ENCODE data around the gene IZUMO2. TPM values are rescaled to one million over a fixed set of nuclear protein-coding genes. Genes with fewer than 3 reads are reported as not detected.

The IZUMO2 gene
- total RNA-seq, result not detected in 2 replicates

DNA sequence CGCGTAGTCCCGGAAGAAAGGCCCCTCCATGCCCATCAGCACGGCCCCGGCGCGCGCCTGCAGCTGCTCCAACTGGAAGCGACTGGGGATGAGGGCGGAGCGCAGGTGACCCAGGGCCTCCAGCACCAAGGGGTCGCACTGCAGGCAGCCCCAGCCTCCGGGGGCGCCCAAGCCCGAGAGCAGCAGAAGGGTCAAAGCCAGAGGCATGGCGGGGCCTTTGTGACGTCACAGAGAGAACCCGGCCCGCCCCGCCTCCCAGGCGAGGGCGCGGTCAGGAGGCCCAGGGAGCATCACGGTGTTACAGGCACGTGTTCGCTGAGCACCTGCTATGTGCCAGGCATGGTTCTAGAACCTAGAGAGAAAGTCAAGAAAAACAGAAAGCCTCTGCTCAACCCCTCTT is at the start of gene IZUMO2:
Gene IZUMO2 (minus strand): TSS at position 294 of the 400 bp plus-strand sequence. CDS start 87 bp downstream, at position 207.

DNA sequence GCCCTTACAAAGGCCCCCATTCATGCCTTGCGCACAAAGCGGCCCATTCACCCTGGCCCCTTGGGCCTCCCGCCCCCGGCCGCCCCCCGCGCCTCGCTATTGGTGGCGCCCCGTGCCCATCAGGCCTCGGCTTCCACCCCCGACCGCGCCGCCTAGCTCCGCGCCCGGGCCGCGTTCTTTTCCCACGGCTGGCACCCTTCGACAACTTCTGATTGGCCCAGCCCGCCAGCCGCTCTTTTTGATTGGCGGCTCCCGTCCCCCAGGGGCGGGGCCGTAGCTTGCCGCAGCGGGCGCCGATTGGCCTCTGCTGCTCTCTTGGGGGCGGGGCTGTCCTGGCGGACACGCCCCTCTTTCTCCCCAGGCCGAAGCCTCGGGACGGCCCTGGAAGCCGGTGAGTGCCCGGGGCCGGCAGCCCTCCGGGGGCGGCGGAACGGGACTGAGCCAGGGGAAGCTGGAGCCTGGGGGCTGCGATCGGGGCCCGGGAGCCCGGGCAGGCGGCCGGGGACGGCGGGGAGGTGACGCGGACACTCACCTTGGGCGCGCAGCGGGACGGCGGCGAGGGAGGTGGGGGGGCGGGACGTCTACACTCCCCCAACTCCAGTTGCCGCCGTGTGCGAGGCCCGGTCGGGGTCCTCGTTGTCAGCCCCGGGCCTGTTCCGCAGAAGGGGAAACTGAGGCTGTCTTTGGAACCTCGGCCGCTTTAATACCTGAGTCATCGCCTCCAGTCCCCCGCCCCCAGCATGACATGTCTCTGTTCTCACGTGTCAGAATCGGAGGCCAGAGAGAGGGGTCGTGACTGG is 40.4 kb upstream of the IZUMO2 start, which contains the start of gene MYH14:
Gene MYH14 (plus strand): TSS at position 342 of the 800 bp plus-strand sequence. CDS start 6,744 bp downstream, outside the sequence.

Other genes with a start within 250 kb of the IZUMO2 start
- gene ATF5, start 234.1 kb downstream of the IZUMO2 start, total RNA-seq, result 17.0 and 18.6 TPM in 2 replicates
- gene NUP62, start 233.8 kb downstream of the IZUMO2 start, total RNA-seq, result 57.1 and 57.3 TPM in 2 replicates
- gene SIGLEC11, start 202.1 kb downstream of the IZUMO2 start, total RNA-seq, result not detected in 2 replicates
- gene VRK3, start 137.9 kb downstream of the IZUMO2 start, total RNA-seq, result 25.9 and 28.2 TPM in 2 replicates
- gene ZNF473, start 137.3 kb downstream of the IZUMO2 start, total RNA-seq, result 5.4 TPM in 2 replicates
- not detected in 2 replicates for gene MYH14, start 40.3 kb upstream of the IZUMO2 start, total RNA-seq
- gene KCNC3, start 166.1 kb upstream of the IZUMO2 start, total RNA-seq, result not detected in 2 replicates
- 0.45 TPM in 1 of 2 replicates, not detected in the other for gene NAPSA, start 202.4 kb upstream of the IZUMO2 start, total RNA-seq
- 56.9 and 61.0 TPM in 2 replicates for gene NR1H2, start 213.2 kb upstream of the IZUMO2 start, total RNA-seq
- gene POLD1, start 221.1 kb upstream of the IZUMO2 start, total RNA-seq, result 65.6 and 72.8 TPM in 2 replicates